GM18861 (cell line): ENCODE results near the gene CDYL2.
"Not testable (repeated sequence)": the region's sequence is repeated elsewhere in the genome, so short reads cannot be mapped to it uniquely, and the experiment has no call there.

Source experiments
- ATAC-seq: cut with Tn5 transposase; IDR thresholded peaks from one replicate; pipeline ENCODE4 v1.9.1; 2021; ENCODE audit not compliant: unreplicated experiment

The CDYL2 gene

GRCh38 chr16:80809366-80809765 is 5.0 kb upstream of the CDYL2 start:
- ATAC-seq, result no peak

- no peak for ATAC-seq
Measured at GRCh38 chr16:80807906-80808305, 3.5 kb upstream of the CDYL2 start.

- ATAC-seq, result no peak
Measured at GRCh38 chr16:80806927-80807340, 2.5 kb upstream of the CDYL2 start.

- ATAC-seq, result no peak
Measured at GRCh38 chr16:80806289-80806688, 1.9 kb upstream of the CDYL2 start.

DNA sequence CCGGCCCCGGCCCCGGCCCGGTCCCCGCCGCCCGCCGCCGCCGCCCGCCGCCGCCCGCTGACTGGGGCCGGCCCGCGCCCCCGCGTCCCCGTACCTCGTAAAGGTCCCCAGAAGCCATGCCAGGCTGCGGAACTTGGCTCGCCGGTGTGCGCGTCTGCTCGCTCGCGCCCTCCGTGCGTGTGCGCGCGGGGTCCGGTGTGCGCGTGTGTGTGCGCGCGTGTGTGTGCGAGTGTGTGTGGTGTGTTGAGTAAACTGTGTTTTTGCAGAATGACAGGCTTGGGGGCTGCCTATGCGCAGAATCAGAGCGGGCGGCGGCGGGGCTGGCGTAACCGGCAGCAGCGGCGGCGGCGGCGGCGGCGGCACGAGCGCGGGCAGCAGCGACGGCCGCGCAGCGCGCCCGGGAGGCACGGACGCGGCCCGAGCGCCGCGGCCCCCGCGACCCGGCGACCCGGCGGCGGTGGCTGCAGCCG is 307 bp downstream of the CDYL2 start:
- no peak for ATAC-seq

DNA sequence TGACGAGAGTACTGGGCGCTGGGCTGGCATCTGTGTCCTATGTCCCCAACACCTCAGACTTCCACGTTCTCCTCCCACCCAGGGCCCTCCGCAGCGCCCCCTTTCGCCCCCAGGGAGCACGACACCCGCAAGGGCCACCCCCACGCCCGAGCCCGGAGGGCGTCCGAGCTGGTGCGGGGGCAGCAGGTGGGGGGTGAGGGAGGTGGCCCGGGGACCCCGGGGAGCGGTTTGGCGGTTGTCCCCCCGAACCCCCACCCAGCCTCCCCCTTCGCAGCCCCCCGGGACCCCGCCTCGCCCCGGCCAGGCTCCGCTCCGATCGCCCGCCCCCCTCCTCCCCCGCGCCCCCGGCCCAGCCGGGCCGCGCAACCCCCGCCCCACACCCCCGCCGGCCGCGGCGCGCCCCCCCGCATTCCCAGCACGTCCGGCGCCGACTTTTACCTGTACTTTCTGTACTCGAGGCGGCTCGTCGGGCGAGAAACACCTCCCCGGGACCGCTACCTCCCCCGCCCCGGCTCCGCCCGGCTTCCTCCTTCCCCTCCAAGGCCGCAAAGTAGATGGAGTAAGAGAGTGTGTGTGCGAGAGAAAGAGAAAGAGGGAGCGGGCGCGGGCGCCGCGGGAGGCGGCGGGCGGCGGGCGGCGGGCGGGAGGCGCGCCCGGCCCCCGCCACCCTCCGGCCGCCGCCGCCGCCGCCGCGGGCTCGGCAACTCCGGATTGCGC is 901 bp downstream of the CDYL2 start:
- no peak for ATAC-seq

GRCh38 chr16:80802902-80803301 is 1.5 kb downstream of the CDYL2 start:
- ATAC-seq, result no peak

- no peak for ATAC-seq
Measured at GRCh38 chr16:80802138-80802537, 2.3 kb downstream of the CDYL2 start.

GRCh38 chr16:80794071-80794470 is 10.3 kb downstream of the CDYL2 start:
- no peak for ATAC-seq

DNA sequence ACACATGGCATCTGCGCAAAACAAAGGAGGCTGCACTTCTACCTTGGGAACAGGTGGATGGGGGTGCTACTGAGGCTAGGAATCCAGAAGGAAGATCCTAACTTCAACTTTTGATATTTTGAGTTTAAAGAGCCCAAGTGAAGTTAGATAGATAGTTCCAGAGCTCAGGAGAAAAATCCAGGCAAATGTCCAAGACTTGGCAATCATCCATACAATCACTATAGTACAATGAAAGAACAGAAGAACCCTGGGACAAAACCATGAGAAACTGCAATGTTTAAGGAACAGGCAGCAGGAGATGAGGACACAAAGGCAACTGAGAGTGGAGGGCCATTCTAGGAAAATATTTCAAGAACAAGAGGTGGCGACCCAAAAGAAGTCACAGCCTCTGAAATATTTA is 12.4 kb downstream of the CDYL2 start:
- ATAC-seq, result no peak

GRCh38 chr16:80791411-80791810 is 13.0 kb downstream of the CDYL2 start:
- ATAC-seq, result no peak

GRCh38 chr16:80790751-80791150 is 13.6 kb downstream of the CDYL2 start:
- no peak for ATAC-seq

GRCh38 chr16:80788027-80788426 is 16.4 kb downstream of the CDYL2 start:
- ATAC-seq, result no peak

GRCh38 chr16:80786561-80786960 is 17.8 kb downstream of the CDYL2 start:
- ATAC-seq, result not testable (repeated sequence)

DNA sequence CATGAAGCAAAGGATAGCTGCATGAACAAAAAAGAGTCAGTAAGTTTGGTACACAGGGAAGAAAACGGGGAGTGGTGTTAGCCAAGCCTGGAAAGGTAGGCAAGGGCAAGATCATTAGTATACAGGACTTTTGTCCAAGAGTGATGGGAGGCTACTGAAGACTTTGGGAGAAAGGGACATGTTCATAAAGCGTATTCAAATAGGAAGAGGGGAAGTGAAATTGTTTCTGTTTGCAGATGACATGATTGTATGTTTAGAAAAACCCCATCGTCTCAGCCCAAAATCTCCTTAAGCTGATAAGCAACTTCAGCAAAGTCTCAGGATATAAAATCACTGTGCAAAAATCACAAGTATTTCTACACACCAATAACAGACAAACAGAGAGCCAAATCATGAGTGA is 19.4 kb downstream of the CDYL2 start:
- no peak for ATAC-seq

- ATAC-seq, result no peak
Measured at GRCh38 chr16:80778703-80779102, 25.7 kb downstream of the CDYL2 start.

- no peak for ATAC-seq
Measured at GRCh38 chr16:80776856-80777255, 27.5 kb downstream of the CDYL2 start.

GRCh38 chr16:80775450-80775849 is 28.9 kb downstream of the CDYL2 start:
- ATAC-seq, result no peak

GRCh38 chr16:80766798-80767197 is 37.6 kb downstream of the CDYL2 start:
- ATAC-seq, result no peak

DNA sequence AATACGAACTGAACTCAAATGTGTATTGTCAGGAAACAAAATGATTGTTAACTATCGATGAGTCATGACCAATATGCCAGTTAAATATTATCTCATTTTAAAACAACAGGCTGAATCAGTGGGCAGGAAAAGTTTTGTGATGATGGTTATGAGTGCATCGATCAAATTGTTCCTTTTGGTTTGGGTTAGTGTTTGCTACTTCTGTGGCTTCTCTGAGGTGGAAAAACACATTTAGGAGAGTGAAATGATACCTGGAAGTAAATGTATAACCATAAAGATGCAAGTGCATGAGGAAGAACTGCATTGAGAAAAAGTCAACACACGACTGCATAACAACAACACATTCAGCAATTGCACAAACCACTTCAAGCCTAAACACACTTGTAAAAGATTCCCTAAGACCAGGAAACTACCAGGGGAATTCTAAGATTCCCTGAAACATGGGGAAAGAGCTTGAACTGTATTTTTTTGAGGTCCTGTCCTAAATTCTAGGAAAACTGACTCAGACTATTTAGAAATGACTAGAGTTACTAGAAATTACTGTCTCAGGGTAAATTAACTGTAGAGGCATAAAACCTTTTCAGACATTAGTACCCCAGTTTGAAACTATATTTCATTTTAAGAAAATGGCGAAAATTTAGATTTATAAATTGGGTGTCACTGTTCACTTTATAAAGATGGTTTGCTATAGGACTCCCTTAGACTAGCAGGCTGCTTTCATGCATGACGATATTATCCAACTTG is 44.8 kb downstream of the CDYL2 start:
- ATAC-seq, result no peak

- no peak for ATAC-seq
Measured at GRCh38 chr16:80754476-80754875, 49.9 kb downstream of the CDYL2 start.

GRCh38 chr16:80752541-80752940 is 51.9 kb downstream of the CDYL2 start:
- ATAC-seq, result no peak
